Coronary artery (tissue), 2 donors: ENCODE measurements around the gene EMID1.

Experiments
- DNase-seq: peaks from one replicate; pipeline ENCODE4 v3.0.0-alpha.2; 2017; ENCODE audit warnings: low spot score
- H3K27ac ChIP-seq, 2 donors: fragments of 200-600 bp; sonication (generic); one replicate each; pipeline ENCODE4 v1.5.1; 2016 to 2019
- H3K4me3 ChIP-seq: fragments of 200-600 bp; sonication (generic); 2 replicates; pipeline ENCODE4 v1.5.1; 2016; ENCODE audit warnings: mild to moderate bottlenecking, moderate library complexity
- TF ChIP-seq, protein P1 (sequence below): fragments of 200-600 bp; sonication (generic); IDR thresholded peaks from one replicate; pipeline ENCODE4 v1.5.1; 2019; ENCODE audit warnings: antibody characterized with exemption

The EMID1 gene

GRCh38 chr22:29206372-29207242 lies 911 bp downstream of the EMID1 start:
- H3K27ac ChIP-seq, result no peak overlapping the region
- no peak for DNase-seq

GRCh38 chr22:29207243-29207550 lies 1.5 kb downstream of the EMID1 start:
- TF ChIP-seq, protein P1, sequence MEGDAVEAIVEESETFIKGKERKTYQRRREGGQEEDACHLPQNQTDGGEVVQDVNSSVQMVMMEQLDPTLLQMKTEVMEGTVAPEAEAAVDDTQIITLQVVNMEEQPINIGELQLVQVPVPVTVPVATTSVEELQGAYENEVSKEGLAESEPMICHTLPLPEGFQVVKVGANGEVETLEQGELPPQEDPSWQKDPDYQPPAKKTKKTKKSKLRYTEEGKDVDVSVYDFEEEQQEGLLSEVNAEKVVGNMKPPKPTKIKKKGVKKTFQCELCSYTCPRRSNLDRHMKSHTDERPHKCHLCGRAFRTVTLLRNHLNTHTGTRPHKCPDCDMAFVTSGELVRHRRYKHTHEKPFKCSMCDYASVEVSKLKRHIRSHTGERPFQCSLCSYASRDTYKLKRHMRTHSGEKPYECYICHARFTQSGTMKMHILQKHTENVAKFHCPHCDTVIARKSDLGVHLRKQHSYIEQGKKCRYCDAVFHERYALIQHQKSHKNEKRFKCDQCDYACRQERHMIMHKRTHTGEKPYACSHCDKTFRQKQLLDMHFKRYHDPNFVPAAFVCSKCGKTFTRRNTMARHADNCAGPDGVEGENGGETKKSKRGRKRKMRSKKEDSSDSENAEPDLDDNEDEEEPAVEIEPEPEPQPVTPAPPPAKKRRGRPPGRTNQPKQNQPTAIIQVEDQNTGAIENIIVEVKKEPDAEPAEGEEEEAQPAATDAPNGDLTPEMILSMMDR, result no peak
- no peak overlapping the region for H3K27ac ChIP-seq
- H3K4me3 ChIP-seq, result no peak overlapping the region
- DNase-seq, result no peak

More at GRCh38 chr22:29206372-29207242, 911 bp downstream of the EMID1 start:
- H3K4me3 ChIP-seq, result peak overlapping the region; percentile 77
- TF ChIP-seq, protein P1, result no peak

- Histone ChIP-seq H3K4me3 (no peak overlapping the region), H3K27ac (no peak overlapping the region)
- DNase-seq, result no peak
- TF ChIP-seq, protein P1, result no peak
Observed at GRCh38 chr22:29207562-29208501, 2.1 kb downstream of the EMID1 start.

DNA sequence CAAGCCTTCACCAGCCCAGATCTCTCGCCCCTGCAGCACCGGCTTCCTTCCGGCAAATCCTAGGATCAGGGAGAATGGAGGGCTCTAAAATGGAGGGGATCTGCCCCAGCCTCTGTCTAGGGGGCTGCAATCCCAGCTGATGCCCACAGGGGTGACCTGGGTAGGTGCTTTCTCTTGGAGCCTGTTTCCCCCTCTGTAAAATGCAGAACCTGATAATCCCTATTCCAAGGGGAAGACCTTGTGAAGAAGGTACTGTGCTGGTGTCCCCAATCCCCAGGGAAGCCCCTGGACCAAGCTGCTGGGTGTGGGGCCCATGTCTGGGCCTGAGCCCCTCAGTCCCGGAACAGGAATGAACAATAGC lies 2.8 kb downstream of the EMID1 start:
- H3K27ac ChIP-seq, result no peak overlapping the region
- no peak for DNase-seq
- no peak overlapping the region for H3K4me3 ChIP-seq
- TF ChIP-seq, protein P1, result no peak

- Histone ChIP-seq H3K4me3 (no peak overlapping the region), H3K27ac (no peak overlapping the region)
- DNase-seq, result no peak
- TF ChIP-seq, protein P1, result no peak
Observed at GRCh38 chr22:29208879-29209623, 3.4 kb downstream of the EMID1 start.

DNA sequence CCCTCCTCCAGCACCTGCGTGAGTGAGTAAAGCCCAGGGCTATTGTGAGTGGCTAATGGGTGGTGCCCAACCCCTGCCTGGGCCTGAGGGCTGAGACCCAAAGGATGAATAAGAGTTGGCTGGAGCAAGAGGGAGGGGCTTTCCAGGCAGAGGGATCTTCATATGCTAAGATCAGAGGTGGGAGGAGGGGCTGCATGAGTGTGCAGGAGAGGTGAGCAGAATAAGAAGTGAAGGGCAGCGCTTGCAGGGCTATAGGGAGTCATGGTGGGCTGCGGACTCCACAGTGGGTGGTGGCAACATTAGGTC lies 3.9 kb downstream of the EMID1 start:
- DNase-seq, result no peak
- Histone ChIP-seq H3K4me3 (no peak overlapping the region), H3K27ac (no peak overlapping the region)
- TF ChIP-seq, protein P1, result no peak
